SIG-M5 treated with dmso at 0.1 percent for 504 hours (cell line): ENCODE results near the gene KIF26B.
A peak's percentile ranks its signal among the peaks of the same experiment; 100 is the strongest.
"Not testable (repeated sequence)": the region's sequence is repeated elsewhere in the genome, so short reads cannot be mapped to it uniquely, and the experiment has no call there.

Source experiments
- DNase-seq: peaks from one replicate; lab custom pipeline; 2025; ENCODE audit not compliant: unreplicated experiment; lab: John Stamatoyannopoulos, UW

The KIF26B gene

GRCh38 chr1:245154429-245155271 is at the start of gene KIF26B:
Gene KIF26B (plus strand): TSS chr1:245154985. CDS start chr1:245155425, 440 bp downstream.
- peak; percentile 52 for DNase-seq

DNA sequence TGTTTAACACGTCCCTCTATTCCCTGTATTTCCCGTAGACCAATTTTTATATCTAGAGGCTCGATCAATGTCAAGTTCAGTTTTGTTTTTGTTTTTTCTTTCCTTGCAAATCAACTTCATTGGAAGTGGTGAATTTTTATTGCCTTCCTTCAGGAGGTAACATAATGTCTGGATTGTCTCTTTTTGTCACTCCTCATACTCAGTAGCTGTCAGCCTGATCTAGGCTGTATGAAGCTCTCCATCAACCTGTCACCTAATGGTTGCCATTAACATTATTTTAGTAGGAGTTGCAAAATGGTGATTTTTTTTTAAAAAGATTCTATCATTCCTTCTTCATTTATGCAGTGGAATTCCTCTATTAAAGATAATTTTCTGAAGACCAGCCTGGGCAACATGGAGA is 49.7 kb upstream of the KIF26B start:
- no peak for DNase-seq

GRCh38 chr1:245105815-245106410 is 48.9 kb upstream of the KIF26B start:
- no peak for DNase-seq

- DNase-seq: no peak
These were observed 47.0 kb upstream of the KIF26B start for GRCh38 chr1:245107776-245108114.

DNA sequence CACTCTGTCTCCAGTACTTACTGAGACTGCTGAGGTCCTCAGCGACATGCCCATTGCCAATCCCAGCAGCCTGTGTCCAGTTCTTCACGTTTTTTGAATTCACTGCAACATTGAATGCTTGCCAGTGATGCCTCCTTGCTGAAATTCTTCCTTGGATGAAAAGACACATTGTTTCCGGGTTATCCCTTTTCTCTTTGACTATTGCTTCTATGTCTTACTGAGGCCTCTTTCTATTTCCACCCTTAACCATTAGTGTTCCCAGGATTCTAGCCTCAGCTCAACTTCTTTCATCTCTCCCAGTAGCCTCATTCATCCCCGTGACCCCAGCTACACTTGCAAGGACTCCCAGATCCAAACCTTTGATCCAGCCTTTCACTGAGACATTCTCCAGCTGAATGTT is 46.5 kb upstream of the KIF26B start:
- DNase-seq: no peak

- peak; percentile 7 for DNase-seq
These were observed 45.9 kb upstream of the KIF26B start for GRCh38 chr1:245108909-245109308.

- DNase-seq: no peak
These were observed 44.4 kb upstream of the KIF26B start for GRCh38 chr1:245110406-245110805.

DNA sequence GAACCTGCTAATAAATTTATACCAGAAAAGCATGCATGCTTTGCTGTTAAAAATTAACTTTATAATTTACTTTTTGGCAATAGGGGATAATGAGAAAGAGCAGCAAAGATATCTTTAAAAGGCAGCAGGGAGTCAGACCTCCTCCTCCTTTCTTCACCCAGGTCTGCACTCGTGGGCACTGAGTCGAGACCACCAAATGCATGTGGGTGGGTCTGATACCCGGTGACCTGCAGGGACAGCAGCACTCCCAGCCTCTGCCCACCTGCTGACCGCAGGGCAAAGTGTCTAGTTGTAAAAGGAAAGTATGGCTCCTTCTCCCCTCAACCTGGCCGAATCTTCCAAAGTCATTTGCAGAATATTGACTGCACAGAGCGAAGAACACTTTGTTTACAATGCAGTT is 43.7 kb upstream of the KIF26B start:
- DNase-seq: no peak

GRCh38 chr1:245113649-245114048 is 41.1 kb upstream of the KIF26B start:
- no peak for DNase-seq

DNA sequence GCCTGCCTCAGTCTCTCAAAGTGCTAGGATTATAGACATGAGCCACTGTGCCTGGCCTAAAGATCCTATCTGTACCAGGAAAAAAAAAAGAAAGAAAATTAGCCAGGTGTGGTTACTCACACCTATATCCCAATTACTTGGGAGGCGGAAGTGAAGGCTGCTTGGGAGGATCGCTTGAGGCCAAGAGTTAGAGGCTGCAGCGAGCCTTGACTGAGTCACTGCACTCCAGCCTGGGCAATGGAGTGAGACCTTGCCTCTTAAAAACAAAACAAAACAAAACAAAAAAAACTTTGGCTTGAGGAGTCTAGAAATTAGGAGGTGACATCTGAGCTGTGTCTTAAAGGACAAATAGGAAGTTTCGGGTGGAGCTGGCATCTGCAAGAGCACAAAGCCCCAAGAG is 38.7 kb upstream of the KIF26B start:
- no peak for DNase-seq

GRCh38 chr1:245116751-245117150 is 38.0 kb upstream of the KIF26B start:
- DNase-seq: no peak

DNA sequence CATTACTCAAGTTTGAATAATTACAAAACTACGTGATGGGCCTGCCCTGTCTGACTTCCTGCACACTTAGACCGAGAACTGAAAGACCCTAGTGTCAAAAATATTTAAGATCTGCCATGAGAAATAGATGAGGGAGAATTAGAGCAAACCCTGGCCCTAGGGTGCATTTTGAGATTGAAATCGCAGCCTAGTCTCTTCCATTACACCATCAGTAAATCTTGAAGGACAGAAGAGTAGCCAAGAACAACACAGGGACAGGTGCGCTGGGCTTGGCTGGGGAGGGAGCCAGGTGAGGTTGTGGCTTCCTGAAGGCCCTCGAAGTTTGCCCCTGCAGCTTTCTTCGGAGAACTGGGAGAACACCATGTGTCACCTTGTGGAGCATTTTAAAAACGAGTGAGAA is 36.7 kb upstream of the KIF26B start:
- DNase-seq: no peak

DNA sequence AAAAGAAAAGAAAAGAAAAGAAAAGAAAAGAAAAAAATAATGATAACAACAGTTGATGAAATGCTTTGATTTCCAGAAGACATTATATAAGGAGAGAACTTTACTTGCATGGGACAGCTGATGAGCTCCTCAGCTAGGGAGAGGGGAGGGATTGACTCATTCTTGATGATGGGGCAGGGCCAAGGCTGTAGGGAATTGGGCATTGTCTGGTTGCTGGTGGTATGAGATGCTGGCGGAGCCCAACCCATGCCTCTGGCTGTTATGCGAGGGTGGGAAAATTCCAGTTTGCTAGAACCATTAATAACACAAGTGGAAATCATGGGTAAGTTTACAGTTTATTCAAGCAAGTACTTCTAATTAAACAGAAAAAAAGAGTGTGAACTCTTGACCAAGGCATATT is 36.0 kb upstream of the KIF26B start:
- no peak for DNase-seq

DNA sequence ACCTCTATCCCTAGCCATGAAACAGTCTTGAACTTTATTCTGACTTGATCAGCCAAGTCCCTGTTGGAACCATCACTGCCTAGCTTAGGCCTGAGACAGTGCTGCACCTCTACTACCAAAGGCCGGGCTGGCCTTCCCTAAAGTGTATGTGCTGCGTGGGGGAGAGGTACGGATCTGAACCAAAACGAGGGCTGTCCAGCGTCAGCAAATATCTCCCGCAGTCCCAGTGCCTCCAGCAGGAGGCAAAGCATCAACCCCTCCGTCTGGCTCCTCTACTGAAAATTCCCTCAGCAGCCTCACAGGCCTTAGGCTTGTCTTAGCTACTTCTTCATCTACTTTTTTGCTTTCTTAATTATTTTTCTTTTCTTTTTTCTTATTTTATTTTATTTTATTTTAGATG is 33.3 kb upstream of the KIF26B start:
- no peak for DNase-seq

DNA sequence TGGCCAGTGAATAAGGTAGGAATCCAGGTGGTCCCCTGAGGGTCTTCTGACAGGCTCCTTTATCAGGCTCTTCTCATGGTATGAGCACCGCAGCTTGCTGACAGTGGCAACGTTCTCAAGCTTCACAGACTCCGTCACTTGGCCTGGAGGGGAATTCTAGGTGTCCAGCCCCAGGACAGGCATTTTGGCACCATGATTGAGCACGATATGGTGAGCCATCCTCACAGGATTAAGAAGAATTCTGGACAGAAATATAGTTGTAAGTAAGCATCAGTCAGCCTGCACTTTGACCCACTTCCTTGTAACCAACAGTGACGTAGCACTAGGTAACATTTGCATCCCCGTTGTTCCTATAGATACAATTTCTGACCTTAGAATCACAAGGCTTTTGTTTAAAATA is 30.5 kb upstream of the KIF26B start:
- DNase-seq: no peak

DNA sequence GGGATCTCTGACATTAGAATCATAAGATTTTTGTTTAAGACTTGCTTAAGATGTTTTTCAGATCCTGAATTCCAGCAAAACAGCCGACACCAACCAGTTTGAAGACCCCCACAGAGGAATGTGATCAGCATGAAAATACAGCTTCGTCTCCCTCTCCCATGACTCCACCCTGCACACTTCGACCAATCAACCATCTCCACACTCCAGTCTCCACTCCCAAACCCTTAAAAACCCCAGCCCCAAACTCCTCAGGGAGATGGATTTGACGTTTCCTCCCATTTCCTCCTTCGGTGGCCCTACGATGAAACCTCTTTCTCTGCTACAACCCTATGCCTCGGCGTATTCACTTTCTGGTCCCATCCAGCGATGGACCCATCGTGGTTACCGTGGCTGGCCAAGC is 30.1 kb upstream of the KIF26B start:
- no peak for DNase-seq

DNA sequence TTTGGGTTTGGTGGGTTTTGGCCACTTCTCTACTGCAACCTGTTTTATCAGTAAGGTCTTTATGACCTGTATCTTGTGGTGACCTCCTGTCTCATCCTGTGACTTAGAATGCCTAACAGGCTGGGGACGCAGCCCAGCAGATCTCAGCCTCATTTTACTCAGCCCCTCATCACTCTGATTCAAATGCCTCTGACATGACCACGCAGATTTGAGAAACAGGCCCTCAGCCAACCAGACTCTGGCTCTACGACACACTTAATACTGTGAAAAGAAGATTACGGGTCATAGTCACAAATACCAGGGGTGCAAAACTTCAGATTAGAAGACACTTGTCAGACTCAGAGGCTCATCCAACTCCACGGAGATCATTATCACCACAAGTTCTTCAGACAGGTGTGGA is 28.3 kb upstream of the KIF26B start:
- DNase-seq: no peak

DNA sequence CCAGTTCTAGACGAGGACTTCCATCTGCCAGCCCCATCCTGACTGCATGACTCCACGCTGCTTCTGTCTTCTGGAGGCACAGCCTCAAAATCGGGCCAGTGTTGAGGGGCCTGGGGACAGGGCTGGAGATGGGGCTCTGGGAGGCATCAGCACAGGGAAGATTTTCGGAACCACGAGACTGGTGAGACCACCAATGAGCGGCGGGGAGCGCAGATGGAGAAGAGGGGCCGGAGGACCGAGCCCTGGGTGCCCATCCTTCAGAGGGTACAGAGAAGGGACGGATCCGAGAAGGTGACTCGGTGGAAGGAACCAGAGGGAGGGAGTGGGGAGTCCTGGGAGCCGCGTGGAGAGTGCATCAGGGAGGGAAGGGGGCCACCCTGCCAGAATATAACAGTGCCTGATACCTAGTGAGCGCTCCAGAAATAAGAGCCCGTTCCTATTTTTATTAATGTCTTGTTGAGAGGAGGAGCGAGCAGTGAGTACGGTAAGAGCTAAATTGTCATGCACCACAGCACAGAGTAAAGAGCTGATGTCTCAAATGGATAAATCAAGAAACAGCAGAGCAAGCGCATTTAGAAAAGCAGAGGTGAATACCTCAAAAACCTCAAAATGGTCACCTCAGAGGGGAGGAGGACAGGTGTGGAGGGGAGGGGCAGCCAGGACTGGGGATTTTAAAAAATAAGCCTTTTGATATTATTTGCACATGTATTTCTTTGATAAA is 26.2 kb upstream of the KIF26B start:
- no peak for DNase-seq

DNA sequence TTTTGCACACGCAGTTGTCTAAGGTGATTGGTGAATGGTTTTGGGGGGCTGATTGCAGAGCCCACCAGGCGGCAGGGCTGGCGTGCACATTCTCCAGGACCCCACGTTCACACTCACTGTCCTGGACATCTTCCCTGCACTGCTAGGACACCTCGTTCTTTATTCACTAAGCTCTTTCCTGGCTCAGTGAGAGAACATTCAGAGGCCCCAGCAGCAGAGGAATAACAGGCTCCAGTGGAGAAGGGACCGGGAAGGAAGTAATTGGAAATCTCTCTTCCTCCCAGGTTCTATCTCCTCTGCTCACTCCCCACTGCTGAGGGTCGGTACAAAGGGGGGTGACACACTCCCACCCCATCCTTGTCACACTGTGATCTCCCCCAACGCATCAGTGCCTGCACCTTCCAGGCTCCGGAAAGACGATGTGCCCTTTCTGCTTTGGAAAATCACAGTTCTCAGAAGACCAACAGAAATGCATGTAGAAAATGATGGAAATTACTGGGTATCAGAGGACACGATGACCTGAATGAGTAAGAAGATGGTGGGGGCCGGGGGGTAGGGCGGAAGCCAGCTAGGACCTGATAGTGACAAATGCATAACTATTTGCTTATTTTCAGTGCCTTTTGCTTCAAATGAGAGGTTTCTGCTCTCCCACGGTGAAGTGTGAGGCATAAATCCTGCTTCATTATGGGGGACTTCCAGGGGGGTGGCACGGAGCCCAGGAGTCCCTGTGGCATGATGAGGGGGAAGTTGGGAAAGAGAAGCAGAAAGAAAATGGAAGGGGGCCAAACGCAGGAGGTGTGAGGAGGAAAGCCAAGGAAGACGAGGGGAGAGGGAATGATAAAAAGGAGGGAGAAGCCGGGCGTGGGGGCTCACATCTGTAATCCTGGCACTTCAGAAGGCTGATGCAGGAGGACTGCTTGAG is 25.2 kb upstream of the KIF26B start:
- no peak for DNase-seq

GRCh38 chr1:245130281-245131025 is 24.3 kb upstream of the KIF26B start:
- DNase-seq: not testable (repeated sequence)
